Esophagus muscularis mucosa (tissue), 4 donors: ENCODE results near the gene S1PR4. TPM values are rescaled to one million over a fixed set of nuclear protein-coding genes. Genes with fewer than 3 reads are reported as not detected.
"Not testable (repeated sequence)": the region's sequence is repeated elsewhere in the genome, so short reads cannot be mapped to it uniquely, and the experiment has no call there.

ENCODE experiments used
- DNase-seq: peaks from one replicate; pipeline ENCODE4 v3.0.0-alpha.2; 2017; ENCODE audit errors: extremely low spot score
- H3K27ac ChIP-seq, 4 donors: fragments of 200-600 bp; sonication (generic); replicated peaks in 1 of 4; 1 replicate in 3 of 4; 2 replicates in 1 of 4; pipeline ENCODE4 v1.5.1; 2016 to 2019; ENCODE audit warnings: mild to moderate bottlenecking in 1 of 4
- H3K27me3 ChIP-seq, 4 donors: fragments of 200-600 bp; sonication (generic); one replicate each; pipeline versions ENCODE4 v1.5.1 to v1.6.0; 2016 to 2019
- H3K36me3 ChIP-seq, 4 donors: fragments of 200-600 bp; sonication (generic); one replicate each; pipeline ENCODE4 v1.5.1; 2016 to 2019
- H3K4me1 ChIP-seq, 4 donors: fragments of 200-600 bp; sonication (generic); one replicate each; pipeline ENCODE4 v1.5.1; 2016 to 2019
- H3K4me3 ChIP-seq, 4 donors: fragments of 200-600 bp; sonication (generic); 1 replicate in 2 of 4; 2 replicates in 2 of 4; pipeline ENCODE4 v1.5.1; 2016 to 2019; ENCODE audit warnings: mild to moderate bottlenecking in 4 of 4, moderate library complexity in 1 of 4
- H3K9me3 ChIP-seq, 4 donors: fragments of 200-600 bp; sonication (generic); 1 replicate in 3 of 4; 2 replicates in 1 of 4; pipeline ENCODE4 v1.5.1; 2016 to 2019
- CTCF ChIP-seq, 3 experiments: fragments of 200-600 bp in 2 of 3; fragments of 450-650 bp in 1 of 3; sonication (generic) in 2 of 3; IDR thresholded peaks; one replicate each; pipeline ENCODE4 v1.5.1; 2017 to 2019; ENCODE audit warnings: antibody characterized with exemption in 3 of 3, mild to moderate bottlenecking in 2 of 3, moderate library complexity in 1 of 3
- EP300 ChIP-seq: sonication (generic); formaldehyde crosslinking; IDR thresholded peaks from one replicate; pipeline ENCODE4 v1.6.1; 2017; ENCODE audit warnings: antibody characterized with exemption
- POLR2A ChIP-seq: fragments of 450-650 bp; IDR thresholded peaks from one replicate; pipeline ENCODE4 v1.6.1; 2017; ENCODE audit warnings: antibody characterized with exemption, moderate library complexity, mild to moderate bottlenecking, low read depth
- POLR2AphosphoS5 ChIP-seq, 2 donors: sonication (generic); formaldehyde crosslinking; IDR thresholded peaks; one replicate each; pipeline ENCODE4 v1.6.1; 2017; ENCODE audit warnings: antibody characterized with exemption in 2 of 2
- WGBS: methylation state at CpG from one replicate; pipeline ENCODE4 v1.1.5; 2018; 5-methylcytosine and 5-hydroxymethylcytosine counted together
- intact Hi-C: fragments of 100-400 bp; cut with DNase I; formaldehyde crosslinking; loops from one replicate; pipeline ENCODE4 v1.15.1; 2023
- total RNA-seq, 4 donors: library from RNA; depleted of rRNA; stranded (reverse); fragments of >200 nt; gene quantifications; one replicate each; pipeline versions ENCODE4 v1.1.0 to v1.2.1, GENCODE V29; 2016

S1PR4 gene
- total RNA-seq, 4 donors from 2014 or later, result 0.42 to 5.5 (median 2.4) TPM

DNA sequence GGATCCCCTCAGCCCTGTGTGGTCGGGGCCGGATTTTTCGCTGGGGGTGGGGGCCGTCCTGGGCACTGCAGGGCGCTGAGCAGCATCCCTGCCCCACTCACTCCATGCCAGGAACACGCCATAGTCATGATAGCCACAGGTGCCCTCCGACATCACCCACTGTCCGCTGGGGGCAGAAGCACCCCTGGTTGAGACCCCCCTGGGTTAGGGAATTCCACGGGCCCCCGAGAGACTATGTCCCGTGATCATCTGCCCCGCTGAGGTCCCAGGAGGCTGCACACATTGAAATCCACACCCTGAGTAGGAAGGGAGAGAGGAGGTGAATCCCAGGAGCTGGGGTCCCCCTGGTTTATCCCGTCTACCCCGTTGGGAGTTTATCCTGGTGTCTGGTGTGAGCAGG lies 23.3 kb downstream of the S1PR4 start:
- H3K27ac ChIP-seq, result no peak overlapping the region
- no peaks in the 10 kb centered on the region for H3K27me3 ChIP-seq
- no peaks in the 10 kb centered on the region for H3K9me3 ChIP-seq
- TF ChIP-seq EP300 (no peak), POLR2A (no peak), POLR2AphosphoS5 (IDR thresholded peaks at IDR 0.05) (no peak), CTCF (IDR thresholded peaks at IDR 0.05) (no peak)
- no peaks in the 10 kb centered on the region for H3K4me1 ChIP-seq
- no peak overlapping the region for H3K4me3 ChIP-seq
- 100% methylated on average over 6 of the region's 14 CpGs for WGBS
- intact Hi-C loops, result no loop called here
- DNase-seq, result no peak
- H3K36me3 ChIP-seq, result peaks cover 19 to 86% (median 68%) of the 10 kb centered on the region in 4 donors

- intact Hi-C loops, result no loop called here
These were observed 23.8 kb downstream of the S1PR4 start for GRCh38 chr19:3202346-3202745.

DNA sequence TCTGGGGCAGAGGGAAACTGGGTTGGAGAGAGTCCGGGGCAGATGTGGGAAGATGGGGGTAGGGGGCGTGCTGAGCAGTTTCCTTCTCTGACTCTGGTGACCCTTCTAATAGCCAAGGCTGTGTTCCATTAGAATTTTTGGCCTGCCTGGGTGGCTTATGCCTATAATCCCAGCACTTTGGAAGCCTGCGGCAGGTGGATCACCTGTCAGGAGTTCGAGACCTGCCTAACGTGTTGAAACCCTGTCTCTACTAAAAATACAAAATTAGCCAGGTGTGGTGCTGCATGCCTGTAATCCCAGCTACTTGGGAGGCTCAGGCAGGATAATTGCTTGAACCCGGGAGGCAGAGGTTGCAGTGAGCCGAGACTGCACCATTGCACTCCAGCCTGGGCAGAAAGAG lies 24.3 kb downstream of the S1PR4 start:
- H3K4me1 ChIP-seq, H3K27ac ChIP-seq, H3K27me3 ChIP-seq, DNase-seq, H3K9me3 ChIP-seq, intact Hi-C loops, H3K4me3 ChIP-seq: not testable (repeated sequence)
- peaks cover 28 to 91% (median 77%) of the 10 kb centered on the region in 4 donors for H3K36me3 ChIP-seq
- 89% methylated on average over 7 of the region's 7 CpGs for WGBS

More at GRCh38 chr19:3202346-3202745, 23.8 kb downstream of the S1PR4 start:
- Histone ChIP-seq H3K27me3 (no peaks in the 10 kb centered on the region), H3K36me3 (peaks cover 23 to 86% (median 71%) of the 10 kb centered on the region in 4 donors), H3K4me1 (no peaks in the 10 kb centered on the region), H3K4me3 (no peak overlapping the region), H3K27ac (no peak overlapping the region), H3K9me3 (no peaks in the 10 kb centered on the region)
- DNase-seq, result no peak
- TF ChIP-seq POLR2AphosphoS5 (IDR thresholded peaks at IDR 0.05) (no peak), EP300 (no peak), POLR2A (no peak), CTCF (IDR thresholded peaks at IDR 0.05) (no peak)
- 92% methylated on average over 12 of the region's 12 CpGs for whole genome bisulfite sequencing

DNA sequence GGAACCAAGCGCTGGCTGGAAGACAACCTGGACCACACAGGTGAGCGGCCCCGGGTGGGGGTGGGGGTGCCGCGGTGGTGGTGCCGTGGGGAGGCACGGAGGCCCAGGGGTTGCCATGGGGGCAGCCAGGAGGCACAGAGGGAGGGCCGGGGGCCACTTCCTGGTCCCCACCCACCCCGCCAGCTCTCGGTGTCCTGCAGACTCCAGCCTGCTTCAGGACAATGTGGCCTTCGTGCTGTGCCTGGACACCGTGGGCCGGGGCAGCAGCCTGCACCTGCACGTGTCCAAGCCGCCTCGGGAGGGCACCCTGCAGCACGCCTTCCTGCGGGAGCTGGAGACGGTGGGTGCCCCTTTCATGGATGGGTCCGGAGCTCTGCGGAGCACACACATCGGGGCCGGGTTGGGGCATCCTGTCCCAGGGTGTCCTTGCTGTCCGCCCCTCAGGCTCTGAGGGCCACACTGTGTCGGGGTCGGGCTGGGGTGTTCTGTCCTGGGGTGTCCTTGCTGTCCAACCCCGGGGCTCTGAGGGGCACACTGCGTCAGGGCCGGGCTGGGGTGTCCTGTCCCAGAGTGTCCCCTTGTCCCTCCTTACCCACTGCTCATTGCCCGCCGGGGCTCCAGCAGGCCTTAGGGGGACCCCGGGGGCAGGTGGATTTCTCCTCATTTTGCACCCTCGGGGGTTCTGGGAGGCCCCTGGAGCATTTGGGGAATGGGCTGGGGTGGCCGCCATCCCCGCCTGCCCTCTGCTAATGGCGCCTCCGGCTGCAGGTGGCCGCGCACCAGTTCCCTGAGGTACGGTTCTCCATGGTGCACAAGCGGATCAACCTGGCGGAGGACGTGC lies 25.5 kb downstream of the S1PR4 start:
- H3K27me3 ChIP-seq, result no peaks in the 10 kb centered on the region
- H3K27ac ChIP-seq, result no peak overlapping the region
- H3K4me3 ChIP-seq, result no peak overlapping the region
- no peak for TF ChIP-seq POLR2AphosphoS5 (IDR thresholded peaks at IDR 0.05)
- no peak for DNase-seq
- peaks cover 28 to 96% (median 83%) of the 10 kb centered on the region in 4 donors for H3K36me3 ChIP-seq
- intact Hi-C loops, result no loop called here
- no peaks in the 10 kb centered on the region for H3K4me1 ChIP-seq
- WGBS, result 98% methylated on average over 8 of the region's 43 CpGs
- H3K9me3 ChIP-seq, result no peaks in the 10 kb centered on the region

DNA sequence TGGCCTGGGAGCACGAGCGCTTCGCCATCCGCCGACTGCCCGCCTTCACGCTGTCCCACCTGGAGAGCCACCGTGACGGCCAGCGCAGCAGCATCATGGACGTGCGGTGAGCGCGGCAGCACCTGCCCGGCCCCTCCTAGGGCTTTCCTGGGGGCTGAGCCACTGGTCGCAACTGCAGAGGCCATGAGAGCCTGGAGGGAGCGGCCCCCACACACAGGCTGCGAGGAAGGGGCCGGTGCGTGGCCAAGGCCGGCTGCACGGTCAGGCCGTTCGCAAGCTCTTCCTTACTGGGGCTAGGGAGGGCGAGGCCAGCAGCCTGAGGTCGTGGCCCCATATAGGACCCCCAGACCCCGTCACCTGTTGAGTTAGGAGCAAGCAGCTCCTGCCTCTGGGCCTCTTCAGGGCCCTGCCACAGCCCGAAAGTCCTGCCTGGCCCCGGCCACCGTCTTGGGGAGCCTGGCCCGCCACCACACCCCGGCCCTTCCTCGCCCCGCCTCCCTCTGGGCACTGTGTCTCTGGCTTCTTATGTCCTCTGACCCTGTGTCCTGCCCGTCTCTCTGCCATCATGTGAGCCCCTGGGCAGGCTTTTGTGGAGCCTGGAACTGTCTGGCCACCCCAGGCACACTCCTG lies 26.2 kb downstream of the S1PR4 start:
- Histone ChIP-seq H3K4me1 (no peaks in the 10 kb centered on the region), H3K27me3 (no peaks in the 10 kb centered on the region), H3K36me3 (peaks cover 28 to 92% (median 84%) of the 10 kb centered on the region in 4 donors), H3K9me3 (no peaks in the 10 kb centered on the region), H3K27ac (no peak overlapping the region), H3K4me3 (no peak overlapping the region)
- no peak for DNase-seq
- intact Hi-C loops, result no loop called here
- TF ChIP-seq EP300, result no peak
- no peak for TF ChIP-seq CTCF (IDR thresholded peaks at IDR 0.05)
- no peak for TF ChIP-seq POLR2AphosphoS5 (IDR thresholded peaks at IDR 0.05)
- TF ChIP-seq POLR2A, result no peak
- 95% methylated on average over 28 of the region's 35 CpGs for WGBS
